ENCODE data around the gene FHIT.
"Not testable (repeated sequence)": the region's sequence is repeated elsewhere in the genome, so short reads cannot be mapped to it uniquely, and the experiment has no call there.

FHIT gene

DNA sequence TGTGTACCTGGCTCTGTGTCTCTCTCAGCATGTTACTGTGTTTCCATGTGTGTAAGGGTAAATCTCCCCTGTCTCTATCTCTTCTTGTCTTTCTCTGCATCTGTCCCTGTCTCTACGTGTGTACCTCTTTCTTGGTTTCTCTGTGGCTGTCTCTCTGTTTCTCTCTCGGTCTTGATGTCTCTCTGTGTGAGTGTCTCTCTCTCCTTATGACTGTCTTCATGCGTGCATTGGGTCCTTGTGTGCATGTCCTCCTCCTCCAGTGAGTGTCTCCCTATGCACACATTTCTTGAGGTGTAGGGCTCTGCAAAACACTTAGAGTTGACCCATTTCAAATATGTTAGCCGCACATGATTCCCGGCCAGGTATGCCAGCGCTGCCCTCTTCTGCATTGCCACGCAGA is 1298.1 kb downstream of the FHIT start:
- DNase-seq, result no peak

GRCh38 chr3:59949311-59949710 is 1301.9 kb downstream of the FHIT start:
- DNase-seq, result no peak

GRCh38 chr3:59946401-59946800 is 1304.9 kb downstream of the FHIT start:
- no peak for DNase-seq

DNA sequence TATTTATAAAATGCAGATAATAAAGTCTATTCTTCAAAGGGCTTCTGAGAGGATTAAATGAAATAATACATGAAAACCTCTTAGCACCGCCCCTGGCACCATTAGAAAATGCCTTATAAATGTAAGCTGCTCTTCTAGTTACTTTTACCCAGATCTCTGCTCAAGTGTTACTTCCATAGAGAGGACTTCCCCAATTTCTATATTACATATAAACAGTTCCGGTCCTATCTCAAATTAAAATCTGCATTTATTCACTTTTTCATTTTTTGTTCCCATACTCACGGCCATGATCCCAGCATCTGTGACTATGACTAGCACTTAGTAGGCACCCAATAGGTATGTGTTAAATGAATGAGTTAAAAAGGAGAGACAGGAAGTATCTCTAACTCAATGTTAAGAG is 1310.5 kb downstream of the FHIT start:
- no peak for DNase-seq

- DNase-seq, result no peak
Measured at GRCh38 chr3:59939826-59940426, 1311.3 kb downstream of the FHIT start.

DNA sequence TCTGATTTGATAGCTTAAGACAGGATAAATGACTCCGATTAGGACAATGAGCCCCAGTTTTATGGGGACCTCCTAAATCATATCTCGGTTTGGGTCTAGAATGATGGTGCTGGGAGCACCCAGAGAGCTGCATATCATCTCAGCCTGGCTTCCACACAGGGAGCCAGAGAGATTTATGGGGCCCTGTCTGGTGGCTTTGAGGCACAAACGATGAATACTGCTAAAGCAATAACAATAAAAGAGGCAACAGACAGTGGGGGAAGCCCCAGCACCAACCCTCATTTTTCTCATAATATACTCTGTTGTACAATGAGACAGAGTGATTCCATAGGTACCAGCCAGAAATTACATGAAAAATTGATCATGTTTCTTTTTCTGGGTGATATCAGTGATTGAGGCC is 1312.4 kb downstream of the FHIT start:
- DNase-seq, result no peak

- no peak for DNase-seq
Measured at GRCh38 chr3:59937201-59937600, 1314.1 kb downstream of the FHIT start.

- no peak for DNase-seq
Measured at GRCh38 chr3:59936472-59936871, 1314.8 kb downstream of the FHIT start.

DNA sequence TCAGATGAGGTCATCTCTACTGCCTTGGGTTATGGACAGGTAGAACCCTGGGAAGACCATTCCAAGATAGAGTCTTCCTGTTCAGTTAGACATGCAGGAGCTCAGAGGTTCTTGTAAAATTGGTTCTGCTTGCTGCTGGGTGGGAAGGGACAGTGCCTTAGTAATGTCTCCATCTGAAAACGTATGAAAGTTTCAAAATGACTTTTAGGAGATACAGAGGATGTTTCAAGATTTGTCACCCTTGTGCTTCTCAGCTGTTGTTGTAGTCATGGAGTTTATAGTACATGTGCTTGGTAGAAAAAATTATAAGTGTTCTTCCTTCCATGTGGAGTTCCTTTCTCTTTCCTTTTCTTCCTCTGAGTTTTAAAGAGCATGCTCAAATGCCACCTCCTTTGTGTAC is 1316.2 kb downstream of the FHIT start:
- DNase-seq, result no peak

GRCh38 chr3:59934560-59934959 is 1316.7 kb downstream of the FHIT start:
- not testable (repeated sequence) for DNase-seq

DNA sequence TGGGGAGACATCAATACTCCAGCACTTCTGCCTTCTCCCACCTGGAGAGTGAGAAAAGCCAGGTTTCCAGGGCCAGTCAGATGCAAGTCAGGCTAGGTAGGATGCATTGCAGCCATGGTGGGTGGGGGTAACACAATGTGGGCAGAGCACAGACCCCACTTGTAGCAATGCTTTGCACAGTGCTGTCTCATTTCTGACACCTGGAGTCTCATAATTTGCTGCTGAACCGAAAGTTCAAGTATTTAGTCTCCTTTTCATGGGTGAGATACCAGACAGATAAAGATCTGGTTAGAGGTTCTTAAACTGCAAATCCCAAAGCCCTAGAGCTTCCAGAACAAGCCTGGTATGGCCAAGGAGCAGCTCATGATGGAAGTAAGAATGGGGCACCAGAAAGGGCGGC is 1321.1 kb downstream of the FHIT start:
- no peak for DNase-seq

GRCh38 chr3:59927056-59927455 is 1324.2 kb downstream of the FHIT start:
- DNase-seq, result no peak

DNA sequence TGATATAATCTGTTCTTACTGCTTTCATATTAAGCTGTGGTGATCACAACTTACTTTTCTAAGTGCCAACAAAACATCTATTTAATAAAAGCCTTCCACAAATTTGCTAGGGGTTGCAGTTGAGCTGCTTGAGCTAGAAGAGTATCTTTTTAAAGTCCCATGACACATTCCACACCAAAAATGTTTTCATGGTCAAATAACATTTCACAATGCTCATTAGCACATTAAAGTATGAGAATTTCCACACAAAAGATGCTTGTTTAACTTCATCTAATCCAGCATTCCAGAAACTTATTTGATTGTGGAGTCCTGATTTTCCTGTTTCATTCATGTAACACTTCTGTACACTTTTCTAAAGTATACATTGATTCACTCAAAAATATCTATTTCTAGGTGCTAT is 1325.3 kb downstream of the FHIT start:
- DNase-seq, result no peak

GRCh38 chr3:59922192-59922591 is 1329.1 kb downstream of the FHIT start:
- DNase-seq, result no peak

DNA sequence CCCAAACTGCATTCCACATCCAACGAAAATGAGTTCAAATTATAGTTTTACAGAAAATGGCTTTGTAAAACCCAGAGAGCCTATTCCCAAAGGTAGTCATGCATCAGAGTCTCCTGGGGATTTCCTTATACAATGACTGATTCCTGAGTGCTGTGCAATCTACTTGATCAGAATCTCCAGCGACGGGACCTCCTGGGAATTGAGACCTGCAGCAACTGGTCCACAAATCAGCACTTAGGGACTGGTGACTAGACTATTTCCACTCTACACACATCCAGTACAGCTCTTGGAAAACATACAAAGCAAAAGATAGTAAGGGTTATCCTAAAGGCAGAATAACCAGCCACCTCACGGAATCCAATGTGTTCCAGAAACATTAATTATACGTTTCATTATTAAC is 1330.4 kb downstream of the FHIT start:
- DNase-seq, result no peak

- no peak for DNase-seq
Measured at GRCh38 chr3:59919586-59919985, 1331.7 kb downstream of the FHIT start.

DNA sequence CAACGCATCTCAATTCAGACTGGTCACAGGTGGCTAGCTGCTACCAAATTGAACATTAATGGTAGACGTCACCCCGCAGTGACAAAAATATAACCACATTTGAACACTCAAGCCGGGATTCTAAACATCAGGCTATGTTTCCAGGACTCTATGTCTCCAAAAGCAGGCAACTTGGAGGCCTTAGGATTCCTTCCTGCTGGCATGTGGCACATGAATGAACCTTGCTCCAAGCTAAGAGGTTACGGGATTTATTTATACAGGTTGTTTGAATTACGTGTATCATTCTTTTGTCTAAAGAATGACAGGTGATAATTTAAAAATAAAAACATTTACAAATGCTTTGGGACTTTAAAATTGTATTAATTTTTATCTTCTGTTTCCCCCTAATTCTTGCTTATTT is 1337.0 kb downstream of the FHIT start:
- DNase-seq, result no peak

GRCh38 chr3:59913645-59914044 is 1337.6 kb downstream of the FHIT start:
- no peak for DNase-seq

DNA sequence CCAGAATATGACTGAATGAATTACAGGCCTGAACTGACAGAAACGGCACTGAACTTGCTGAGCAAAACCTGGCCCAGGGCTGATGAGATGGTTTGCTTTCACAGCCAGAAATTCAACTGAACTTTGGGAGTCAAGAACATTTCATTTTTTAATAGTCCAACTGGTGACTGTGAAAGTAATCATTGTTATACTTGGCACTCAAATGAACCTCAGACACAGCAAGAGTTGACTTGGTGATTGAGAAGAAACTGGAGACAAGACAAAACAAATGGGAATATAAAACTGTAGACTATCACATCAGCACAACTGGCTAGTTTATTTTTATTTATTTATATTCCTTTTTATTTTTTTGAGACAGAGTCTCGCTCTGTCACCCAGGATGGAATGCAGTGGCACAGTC is 1342.6 kb downstream of the FHIT start:
- no peak for DNase-seq

GRCh38 chr3:59908280-59908679 is 1343.0 kb downstream of the FHIT start:
- no peak for DNase-seq

GRCh38 chr3:59904296-59904695 is 1347.0 kb downstream of the FHIT start:
- no peak for DNase-seq

DNA sequence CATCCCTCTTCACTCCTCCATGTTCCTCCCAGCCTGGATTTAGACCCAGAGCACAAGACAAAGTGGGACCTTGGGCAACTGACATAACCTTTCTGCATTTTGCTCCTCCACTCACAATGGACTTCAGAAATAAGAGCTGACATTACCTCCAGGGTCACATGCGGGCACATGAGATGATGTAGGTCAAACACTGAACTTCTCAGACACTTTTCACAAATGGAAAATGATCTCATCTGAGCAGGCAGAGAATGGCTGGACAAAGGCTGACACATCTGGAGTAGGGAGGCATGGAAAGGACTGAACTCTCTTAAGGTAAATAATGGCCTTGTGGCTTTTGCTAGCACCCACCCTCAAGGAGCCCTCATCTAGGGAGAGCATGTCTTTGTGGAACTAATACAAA is 1352.2 kb downstream of the FHIT start:
- no peak for DNase-seq

GRCh38 chr3:59895972-59896371 is 1355.3 kb downstream of the FHIT start:
- DNase-seq, result no peak

DNA sequence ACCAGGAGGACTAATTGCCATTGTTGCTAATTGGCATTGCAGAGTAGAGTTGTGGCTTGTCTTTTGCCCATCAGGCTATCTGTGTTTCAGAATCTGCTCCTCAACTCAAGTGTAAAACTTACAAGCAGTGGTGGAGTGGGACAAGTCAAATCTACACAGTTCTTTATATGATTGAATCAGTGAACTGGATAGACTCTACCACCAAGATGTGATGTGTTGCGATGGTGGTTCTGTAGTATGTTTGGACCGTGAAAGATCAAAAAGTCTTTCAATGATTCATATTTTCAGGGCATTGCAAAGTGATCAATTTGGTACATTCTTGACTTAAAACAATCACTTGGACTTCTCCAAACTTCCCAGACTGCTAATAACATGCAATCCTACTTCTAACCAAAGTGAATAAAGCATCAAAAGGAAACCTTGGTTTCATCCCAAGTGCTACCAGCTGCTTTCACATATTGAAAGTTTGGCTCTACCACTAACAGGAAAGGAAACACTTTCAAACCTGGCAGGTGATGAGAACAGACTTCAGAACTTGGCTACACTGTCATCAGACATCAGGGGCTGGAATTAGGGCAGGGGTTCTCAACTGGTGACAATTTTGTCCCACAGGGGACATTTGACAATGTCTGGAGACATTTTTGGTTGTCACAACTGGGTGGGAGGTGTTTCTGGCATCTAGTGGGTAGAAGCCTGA is 1356.7 kb downstream of the FHIT start:
- no peak for DNase-seq

DNA sequence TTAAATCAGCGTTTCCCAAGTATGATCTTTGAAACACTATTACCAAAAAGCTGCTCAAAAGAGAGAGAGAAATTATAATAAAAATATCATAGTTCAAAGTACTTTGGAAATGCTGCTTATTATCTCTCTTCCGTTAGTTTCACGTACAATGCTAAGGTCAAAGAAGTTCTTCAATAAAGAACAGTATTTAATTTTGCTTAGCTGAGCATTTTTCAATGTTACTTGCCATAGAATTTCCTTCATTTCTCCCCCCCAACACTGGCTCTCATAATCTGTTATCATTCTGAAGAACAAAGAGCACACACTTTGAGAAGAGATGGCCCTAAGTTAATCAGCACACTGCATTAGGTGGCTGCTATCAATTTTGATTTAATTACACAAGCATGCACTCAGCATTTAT is 1360.6 kb downstream of the FHIT start:
- no peak for DNase-seq
